ENCODE results near the gene SBNO2. TPM values are rescaled to one million over a fixed set of nuclear protein-coding genes. Genes with fewer than 3 reads are reported as not detected.

Gene SBNO2
- total and polyA plus RNA-seq, 9 of the 15 experiments (the other 6 are each of a cell fraction or from before 2014, with no cell fraction given), result 0.01 to 46.2 (median 6.7) TPM

DNA sequence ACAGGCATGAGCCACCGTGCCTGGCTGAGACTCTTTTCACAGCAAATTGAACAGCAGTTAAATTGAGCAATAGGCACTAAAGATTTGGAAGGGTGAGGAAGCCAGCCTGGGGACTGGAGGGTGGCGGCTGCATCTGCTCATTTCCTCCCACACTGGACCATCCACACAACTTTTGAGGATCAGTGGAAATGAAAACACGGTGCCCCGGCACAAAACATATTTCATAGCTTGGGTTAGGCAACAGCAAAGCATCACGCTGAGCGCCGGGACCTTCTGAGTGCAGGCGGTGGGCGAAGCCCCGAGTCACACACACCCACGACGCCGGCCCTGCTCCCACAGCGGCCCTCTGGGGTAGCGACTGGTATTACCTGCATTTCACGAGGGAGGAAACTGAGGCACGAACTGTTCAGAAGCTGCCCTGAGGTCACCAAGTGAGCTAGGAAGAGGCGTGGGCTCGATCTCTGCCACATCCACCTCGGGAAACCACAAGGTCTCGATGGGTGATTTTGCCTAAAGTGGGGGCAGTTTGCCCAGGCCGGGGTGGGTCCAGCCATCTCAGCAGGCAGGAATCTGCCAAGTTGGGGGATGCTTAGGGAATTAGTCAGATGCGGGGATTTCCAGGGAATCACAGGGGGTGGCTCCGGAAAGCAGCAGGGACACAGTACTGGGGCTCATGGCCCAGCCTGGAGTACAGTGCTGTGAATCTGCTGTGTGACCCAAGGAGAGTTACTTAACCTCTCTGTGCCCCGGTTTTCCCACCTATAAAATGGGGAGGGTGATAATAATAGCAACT, 3.5 kb upstream of the SBNO2 start (continued):
- TF ChIP-seq, protein P1, sequence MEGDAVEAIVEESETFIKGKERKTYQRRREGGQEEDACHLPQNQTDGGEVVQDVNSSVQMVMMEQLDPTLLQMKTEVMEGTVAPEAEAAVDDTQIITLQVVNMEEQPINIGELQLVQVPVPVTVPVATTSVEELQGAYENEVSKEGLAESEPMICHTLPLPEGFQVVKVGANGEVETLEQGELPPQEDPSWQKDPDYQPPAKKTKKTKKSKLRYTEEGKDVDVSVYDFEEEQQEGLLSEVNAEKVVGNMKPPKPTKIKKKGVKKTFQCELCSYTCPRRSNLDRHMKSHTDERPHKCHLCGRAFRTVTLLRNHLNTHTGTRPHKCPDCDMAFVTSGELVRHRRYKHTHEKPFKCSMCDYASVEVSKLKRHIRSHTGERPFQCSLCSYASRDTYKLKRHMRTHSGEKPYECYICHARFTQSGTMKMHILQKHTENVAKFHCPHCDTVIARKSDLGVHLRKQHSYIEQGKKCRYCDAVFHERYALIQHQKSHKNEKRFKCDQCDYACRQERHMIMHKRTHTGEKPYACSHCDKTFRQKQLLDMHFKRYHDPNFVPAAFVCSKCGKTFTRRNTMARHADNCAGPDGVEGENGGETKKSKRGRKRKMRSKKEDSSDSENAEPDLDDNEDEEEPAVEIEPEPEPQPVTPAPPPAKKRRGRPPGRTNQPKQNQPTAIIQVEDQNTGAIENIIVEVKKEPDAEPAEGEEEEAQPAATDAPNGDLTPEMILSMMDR (IDR thresholded peaks at IDR 0.05 in 2 of 3, conservative IDR thresholded peaks at IDR 0.05 in 1 of 3; ENCODE audit: insufficient read depth in 2 of 3, low read depth in 1 of 3, low read length in 3 of 3), result 0 out of 6 replicates have a peak, but pooled peaks of 1 of the 3 experiments have one; percentile 3
- 0 out of 2 replicates have a peak, but pooled peaks have one; percentile 7 for TF ChIP-seq CEBPB (tag; IDR thresholded peaks at IDR 0.05)
- 0 out of 2 replicates have a peak, but pooled peaks have one; percentile 59 for TF ChIP-seq SMARCA5 (IDR thresholded peaks at IDR 0.05)
- no peak for TF ChIP-seq CHCHD3 (CRISPR knock-in tag; IDR thresholded peaks at IDR 0.05)
- peak; percentile 77 for TF ChIP-seq ZFP36 (IDR thresholded peaks at IDR 0.05; ENCODE audit: low read depth, low read length, partially characterized antibody)

DNA sequence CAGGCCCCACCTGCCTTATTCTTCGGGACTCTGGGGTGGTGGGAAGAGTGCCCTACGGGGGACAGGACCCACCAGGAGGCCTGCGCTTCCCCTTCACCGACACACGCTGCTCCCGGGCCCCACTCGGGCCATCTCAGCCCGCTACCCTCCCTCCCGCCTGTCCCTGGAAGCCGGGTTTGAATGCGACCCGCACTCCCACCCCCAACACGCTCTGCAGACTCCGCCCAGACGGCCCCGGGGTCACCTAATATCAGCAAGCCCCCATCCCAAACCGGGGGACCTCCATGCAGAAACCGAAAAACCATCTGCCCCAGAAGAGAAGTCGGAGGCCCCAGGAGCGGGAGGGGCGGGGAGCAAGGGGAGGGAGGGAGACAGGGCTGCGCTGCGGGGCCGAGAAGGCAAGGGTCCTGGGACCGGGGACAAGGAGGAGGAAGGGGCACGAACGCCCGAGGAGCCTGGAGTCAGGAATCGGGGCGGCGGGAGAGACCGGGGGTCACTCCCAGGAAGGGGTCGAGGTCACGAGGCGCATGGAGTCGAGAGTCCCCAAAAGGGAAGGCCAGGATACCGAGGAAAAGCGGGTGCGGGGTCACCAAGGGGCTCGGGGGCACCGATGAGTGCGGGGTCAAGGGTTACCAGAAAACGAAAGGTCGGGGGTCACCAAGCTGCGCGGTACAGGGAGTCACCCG, 766 bp downstream of the SBNO2 start:
- 0% methylated on average over 33 of the region's 47 CpGs for WGBS (ENCODE audit: insufficient coverage, low coverage, missing lambda C conversion rate)
- Histone ChIP-seq H3K27ac (ENCODE audit: extremely low read depth, low read depth, low read length) (peak overlapping the region; percentile 93), H3K36me3 (ENCODE audit: control insufficient read depth, insufficient read depth, low read length) (peaks cover 32% of the 10 kb centered on the region; the same call in 2 of the 3 replicates), H3K79me2 (ENCODE audit: control insufficient read depth, insufficient read depth, low read length) (peaks cover 58% of the 10 kb centered on the region), H3K4me2 (ENCODE audit: insufficient read depth, low read length) (peak overlapping the region; percentile 88), H3K9ac (ENCODE audit: insufficient read depth in 1 of 2, low read depth in 2 of 2, low read length in 2 of 2) (peak overlapping the region; percentile 86 to 98), H3K9me3 (replicated peaks; ENCODE audit: control insufficient read depth, insufficient read depth, low read depth, low read length) (no peaks in the 10 kb centered on the region), H2AFZ (ENCODE audit: low read depth, low read length) (0 out of 2 replicates have a peak overlapping the region, but pooled peaks have one; percentile 19), H3K4me3 (peak overlapping the region; percentile 88), H3K4me1 (replicated peaks in 1 of 2; ENCODE audit: control insufficient read depth in 2 of 2, insufficient read depth in 2 of 2, low read length in 2 of 2) (peaks cover 33 to 74% of the 10 kb centered on the region in 2 experiments), H4K20me1 (replicated peaks; ENCODE audit: control insufficient read depth, insufficient read depth, low read length) (peaks cover 12% of the 10 kb centered on the region), H3K9me1 (ENCODE audit: control insufficient read depth, insufficient read depth, low read length) (no peaks in the 10 kb centered on the region), H3K27me3 (ENCODE audit: control insufficient read depth in 2 of 2, insufficient read depth in 2 of 2, low read length in 2 of 2) (no peaks in the 10 kb centered on the region)
- ChIA-PET POLR2A (no interaction called here), CTCF (ENCODE audit: low intra/inter-chr PET ratio) (no interaction called here)
- FAIRE-seq, result no peak
- intact Hi-C loops (cut with micrococcal nuclease), result no loop called here
- ATAC-seq, result peak; percentile 30
- no TSS peak for BruUV-seq (replicated peaks)
- in situ Hi-C loops (cut with MboI), result no loop called here
- peak; percentile 47 to 57 (median 50) for DNase-seq (ENCODE audit: extremely low read depth in 1 of 4, low spot score in 3 of 4)
- TF ChIP-seq IRF1 (CRISPR knock-in tag; IDR thresholded peaks at IDR 0.05; ENCODE audit: borderline replicate concordance) (no peak), DLX4 (CRISPR knock-in tag; IDR thresholded peaks at IDR 0.05) (no peak), TFAP4 (CRISPR knock-in tag; IDR thresholded peaks at IDR 0.05; ENCODE audit: borderline replicate concordance) (peak; percentile 35; the same call in 1 of the 2 replicates), ZNF584 (CRISPR knock-in tag; IDR thresholded peaks at IDR 0.05; ENCODE audit: low read depth) (no peak), JUN (IDR thresholded peaks at IDR 0.05; ENCODE audit: borderline replicate concordance, low read depth, low read length) (no peak), JUN (CRISPR knock-in tag; IDR thresholded peaks at IDR 0.05; ENCODE audit: borderline replicate concordance) (no peak), CBFB (CRISPR knock-in tag; IDR thresholded peaks at IDR 0.05) (no peak), MITF (IDR thresholded peaks at IDR 0.05) (no peak)
